NCI-H1092 (cell line): ENCODE results near the gene SPOCK1.

ENCODE experiments used
- DNase-seq: peaks from one replicate; lab custom pipeline; 2025; lab: John Stamatoyannopoulos, UW

The SPOCK1 gene

DNA sequence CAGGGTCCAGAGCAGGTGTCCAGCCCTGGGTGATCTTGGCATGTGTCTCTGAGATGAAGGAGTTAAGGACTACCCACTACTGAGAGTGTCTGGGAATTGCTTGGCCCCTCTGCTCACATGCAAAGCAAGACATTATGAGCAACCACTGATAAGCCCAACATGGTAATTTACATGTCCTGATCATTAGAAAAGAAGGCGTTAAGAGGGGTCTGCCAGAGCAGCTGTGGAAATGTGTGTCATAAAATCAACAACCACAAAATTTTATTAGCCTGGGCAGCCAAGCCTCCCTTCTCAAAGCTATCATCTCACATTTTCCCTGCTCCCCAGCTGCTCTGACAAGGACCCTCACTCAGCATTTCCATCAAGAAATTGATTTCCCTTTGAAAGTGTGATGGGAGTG, 351.0 kb downstream of the SPOCK1 start:
- peak; percentile 8 for DNase-seq

DNA sequence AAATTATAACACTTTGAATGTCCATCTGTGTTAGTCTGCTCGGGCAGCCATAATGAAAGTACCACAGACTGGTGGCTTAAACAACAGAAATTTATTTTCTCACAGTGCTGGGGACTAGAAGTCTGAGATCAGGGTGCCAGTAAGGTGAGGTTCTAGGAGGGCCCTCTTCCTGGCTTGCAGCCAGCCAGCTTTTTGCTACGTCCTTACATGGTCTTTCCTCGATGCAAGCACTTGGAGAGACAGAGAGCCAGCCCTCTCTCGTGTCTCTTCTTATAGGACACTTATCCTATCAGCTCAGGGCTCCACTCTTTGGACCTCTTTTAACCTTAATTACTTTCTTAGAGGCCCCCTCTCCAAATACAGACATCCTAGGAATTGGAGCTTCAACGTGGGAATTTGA, 351.8 kb downstream of the SPOCK1 start:
- no peak for DNase-seq

DNA sequence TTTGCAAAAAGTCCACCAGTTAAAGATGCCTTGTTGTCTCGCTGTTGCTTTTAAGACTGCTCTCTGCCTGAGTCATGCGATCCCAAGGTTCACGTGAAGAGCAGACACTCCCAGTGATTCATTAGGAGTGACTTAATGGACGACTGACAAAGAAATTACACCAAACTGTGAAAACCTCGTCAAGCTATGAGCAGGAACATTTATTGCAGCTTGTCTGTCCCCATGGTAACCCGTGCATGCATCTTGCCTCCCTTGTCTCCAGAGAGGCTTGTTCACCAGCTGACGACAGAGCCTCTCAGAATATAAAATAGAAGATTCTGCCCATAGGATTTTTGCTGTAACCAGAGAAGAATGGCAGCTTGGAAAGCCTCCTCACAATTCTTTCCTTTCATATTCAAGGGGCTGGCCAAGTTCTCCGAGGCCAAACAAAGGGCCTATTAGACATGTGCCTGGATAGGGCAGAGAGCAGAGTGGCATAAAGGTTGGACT, 352.7 kb downstream of the SPOCK1 start:
- no peak for DNase-seq

DNA sequence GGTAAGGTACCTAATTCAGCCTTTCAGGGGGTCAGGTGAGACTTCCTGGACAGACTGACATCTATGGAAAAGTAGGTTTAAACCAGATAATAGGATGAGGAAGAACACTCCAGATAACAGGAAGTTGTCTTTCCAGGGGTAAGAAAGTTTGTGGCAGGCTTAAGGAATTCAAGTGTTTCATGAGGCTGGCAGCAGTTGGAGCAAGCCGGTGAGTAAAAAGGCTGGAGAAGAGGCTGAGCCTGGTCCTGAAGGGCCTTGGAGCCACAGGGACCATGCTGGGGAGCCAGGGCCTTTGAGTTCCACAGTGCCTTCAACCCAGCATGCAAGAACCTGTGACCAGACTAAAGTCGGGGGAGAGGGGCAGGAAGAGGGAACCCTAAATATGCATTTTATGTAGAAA, 353.4 kb downstream of the SPOCK1 start:
- no peak for DNase-seq

DNA sequence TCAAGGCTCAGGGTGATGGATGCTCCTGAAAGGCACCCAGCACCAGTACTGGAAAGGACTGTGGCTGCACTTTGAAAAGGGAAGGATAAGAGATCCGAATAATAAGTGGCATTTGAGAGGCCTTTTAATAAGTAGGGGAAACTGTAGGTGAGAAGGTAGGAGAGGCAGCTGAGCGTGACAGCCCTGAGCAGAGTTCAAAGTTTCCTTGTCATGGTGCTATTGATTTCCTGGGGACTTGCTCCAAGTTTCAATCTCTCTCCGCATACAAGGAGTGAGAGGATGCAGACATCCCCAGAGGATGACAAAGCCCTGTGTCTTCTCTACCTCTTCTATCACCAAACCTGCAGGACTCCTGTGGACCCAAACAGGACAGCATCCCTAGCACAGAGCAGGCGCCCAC, 354.5 kb downstream of the SPOCK1 start:
- DNase-seq, result no peak

DNA sequence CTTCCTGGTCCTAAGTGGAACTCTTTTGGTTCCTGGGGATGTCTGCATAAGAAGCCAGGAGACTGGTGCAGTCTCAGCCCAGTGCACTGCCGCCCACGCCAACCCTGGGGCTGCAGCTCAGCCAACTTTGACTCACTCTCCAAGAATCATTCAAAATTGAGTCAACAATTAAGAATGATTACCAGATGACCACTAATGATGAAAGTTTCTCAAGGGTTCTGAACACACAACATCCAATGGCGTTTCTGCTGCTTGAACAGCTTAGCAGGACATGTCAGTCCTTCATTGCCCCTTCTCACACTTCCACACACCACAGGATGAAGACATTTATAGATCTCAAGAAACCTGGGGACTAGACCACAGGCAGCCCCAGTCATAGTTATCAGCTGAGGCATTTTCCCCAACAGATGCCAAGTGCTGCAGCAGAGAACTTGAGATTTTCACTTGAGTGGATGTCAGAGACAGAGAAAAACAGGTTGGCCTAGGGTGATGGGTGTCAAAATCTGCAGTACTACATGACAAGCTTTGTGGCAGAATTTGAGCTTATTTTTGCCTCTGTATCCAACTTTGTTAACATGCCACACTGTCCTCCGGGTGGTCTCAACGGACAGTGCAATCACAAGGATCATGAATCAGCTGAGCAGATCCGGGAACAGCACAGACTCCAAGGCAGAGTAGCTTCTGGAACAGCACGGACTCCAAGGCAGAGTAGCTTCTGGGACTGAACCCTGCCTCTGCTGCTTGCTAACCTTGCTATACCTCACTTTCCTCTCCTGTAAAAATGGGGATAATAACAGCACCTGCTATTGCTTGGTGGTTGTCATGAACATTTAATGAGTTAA, 356.1 kb downstream of the SPOCK1 start:
- DNase-seq, result no peak

DNA sequence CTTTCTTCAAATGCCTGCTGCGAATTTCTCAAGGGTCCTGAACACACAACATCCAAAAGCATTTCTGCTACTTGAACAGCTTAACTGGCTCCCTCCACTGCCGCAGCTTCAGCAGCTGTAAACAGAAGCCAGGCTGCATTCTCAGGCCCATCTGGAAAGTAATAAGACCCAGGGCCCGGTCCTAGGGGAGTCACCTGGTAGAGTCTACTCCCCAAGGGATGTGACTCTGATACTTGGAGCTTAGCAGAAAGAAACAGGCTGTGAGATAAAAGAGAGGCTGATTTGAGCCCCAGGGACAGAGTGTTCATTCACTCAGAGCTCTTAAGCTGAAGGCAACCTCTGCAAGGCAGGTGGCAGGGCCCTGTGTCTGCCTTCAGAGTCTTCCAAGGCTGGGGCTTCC, 356.8 kb downstream of the SPOCK1 start:
- DNase-seq, result no peak

DNA sequence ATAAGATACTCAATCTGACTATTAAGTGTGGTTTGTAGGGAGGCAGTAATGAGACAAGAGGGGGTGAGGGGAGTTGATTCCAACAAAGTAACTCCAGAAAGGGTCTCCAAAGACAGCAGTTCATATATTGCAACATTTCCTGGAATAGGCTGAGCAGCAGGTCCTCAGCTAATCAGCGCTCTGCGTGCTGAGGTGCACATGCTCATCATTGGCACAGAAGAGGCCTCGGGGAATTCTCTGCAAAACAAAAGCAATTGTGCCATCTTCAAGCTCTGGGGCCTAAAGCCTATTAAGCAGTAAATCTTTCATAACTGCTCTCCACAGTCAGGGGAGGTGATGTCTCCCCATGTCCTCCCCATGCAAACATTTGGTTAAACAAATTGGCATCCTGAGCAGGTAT, 357.3 kb downstream of the SPOCK1 start:
- no peak for DNase-seq

DNA sequence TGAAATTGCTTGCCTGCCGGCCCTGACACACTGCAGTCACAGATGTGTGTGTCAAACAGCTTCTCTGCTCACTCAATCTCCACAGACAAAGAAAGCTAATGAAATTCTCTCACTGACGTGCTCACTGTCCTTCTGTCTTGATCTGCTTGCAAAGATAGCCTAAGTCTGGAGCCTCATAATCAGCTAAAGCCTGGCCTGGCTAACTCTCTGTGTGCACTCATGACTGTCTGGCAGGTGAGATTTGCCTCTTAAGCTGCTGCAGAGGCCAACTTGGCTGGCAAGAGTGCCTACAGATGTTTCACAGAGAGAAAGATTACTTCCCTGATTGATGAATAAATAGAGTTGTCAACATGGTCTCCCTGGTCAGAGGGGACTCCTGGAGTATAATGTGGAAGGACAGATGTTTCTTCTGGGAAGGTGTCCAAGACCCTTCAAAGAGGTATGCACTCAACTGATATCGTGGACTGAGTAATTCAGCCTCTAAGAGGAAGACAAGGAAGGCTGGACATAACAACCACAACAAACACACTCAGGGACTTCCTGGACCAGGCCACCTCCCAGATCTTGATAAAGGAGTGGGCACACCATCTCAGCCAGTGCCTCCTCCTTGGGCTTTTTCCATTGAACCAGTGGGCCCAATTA, 362.0 kb downstream of the SPOCK1 start:
- DNase-seq, result peak; percentile 44

DNA sequence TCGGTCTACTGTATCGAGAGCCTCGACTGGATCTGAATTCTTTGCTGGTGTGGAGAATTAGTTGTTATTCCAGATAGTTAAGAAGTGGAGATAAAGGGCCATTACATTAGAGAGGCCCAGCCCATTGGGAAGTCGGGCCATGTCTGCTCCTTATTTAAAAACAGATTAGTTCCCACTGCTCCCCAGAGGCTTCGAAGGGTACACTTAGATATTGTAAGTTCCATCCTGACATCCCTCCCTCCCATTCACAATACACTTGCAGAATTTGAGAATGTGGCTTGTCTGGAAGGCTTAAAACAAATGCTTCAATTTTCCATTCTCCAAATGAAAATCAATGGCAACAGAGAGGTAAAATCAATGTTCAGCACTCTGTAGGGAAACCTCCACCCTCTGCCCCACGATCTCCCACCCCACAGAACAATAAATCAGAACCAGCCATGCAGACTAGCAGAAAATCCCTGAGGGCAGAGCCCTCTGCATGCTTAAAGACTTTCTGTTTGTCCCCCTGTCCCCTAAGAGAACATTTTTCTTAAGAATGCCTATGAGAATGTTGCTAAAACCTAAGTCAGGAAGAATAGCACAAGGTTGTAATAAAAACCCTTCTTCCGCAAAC, 364.1 kb downstream of the SPOCK1 start:
- DNase-seq, result no peak

DNA sequence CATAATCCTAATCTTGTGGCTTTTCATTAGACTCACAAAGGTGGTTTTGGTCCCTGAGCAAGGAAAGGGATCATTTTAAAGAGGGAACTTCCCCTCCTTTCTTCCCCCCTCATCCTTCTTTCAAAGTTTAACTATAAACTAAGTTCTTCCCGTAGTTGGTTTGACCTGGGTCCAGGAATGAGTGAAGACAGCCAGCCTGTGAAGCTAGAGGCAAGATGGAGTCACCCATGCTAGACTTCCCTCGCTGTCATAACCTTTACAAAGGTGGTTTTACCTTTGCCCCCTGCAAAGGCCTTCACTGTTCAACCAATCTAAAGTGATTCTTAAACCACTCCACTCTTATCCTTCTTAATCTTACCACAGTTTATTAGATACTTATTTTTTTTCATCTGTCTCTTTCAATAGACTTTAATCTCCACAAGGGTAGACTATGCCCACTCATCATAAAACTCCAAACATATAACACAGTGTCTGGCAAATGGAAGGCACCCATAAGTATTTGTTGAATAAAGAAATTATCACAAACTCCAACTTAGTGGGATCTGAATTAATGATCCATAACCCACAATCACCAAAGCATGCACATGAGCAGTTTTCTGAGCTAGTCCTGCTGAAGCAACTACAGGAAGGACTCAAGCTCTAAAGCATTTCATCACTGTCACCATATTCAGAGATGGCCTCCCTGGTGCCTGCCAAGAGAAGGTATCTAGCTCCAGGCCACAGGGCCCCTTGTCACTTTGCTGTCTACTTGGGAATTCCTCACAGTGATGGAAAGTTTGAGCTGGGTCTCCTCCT, 369.0 kb downstream of the SPOCK1 start:
- no peak for DNase-seq

DNA sequence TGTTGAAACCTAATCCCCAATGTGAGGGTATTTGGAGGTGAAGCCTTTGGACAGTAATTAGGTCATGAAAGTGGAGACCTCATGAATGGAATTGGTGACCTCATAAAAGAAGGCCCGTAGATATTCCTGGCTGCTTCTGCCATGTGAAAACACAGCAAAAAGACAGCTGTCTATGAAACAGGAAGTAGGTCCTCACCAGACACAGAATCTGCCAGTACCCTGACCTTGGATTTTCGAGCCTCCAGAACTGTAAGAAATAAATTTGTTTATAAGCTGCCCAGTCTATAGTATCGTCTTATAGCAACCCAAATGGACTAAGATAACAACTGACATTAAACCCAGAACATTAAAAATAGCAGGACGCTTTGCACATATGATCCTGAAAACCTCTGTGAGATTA, 371.1 kb downstream of the SPOCK1 start:
- no peak for DNase-seq

DNA sequence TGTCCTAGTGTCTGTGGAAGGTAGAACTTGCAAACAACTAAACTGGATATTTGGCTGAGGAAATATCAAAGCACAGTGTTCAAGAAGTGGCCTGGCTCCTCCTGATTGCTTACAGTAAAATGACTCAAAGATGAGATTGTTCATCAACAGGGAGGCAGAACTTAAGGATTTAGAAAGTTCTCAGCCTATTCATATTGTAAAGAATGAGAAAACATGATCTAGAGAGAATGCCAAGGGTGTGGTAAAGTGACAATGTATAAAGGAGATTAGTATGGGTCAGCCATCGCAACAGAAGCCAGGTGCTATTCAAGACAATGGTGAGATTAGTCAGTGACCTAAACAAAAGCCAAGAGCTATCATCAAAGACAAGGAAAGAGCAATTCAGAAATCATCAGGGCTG, 372.3 kb downstream of the SPOCK1 start:
- no peak for DNase-seq

DNA sequence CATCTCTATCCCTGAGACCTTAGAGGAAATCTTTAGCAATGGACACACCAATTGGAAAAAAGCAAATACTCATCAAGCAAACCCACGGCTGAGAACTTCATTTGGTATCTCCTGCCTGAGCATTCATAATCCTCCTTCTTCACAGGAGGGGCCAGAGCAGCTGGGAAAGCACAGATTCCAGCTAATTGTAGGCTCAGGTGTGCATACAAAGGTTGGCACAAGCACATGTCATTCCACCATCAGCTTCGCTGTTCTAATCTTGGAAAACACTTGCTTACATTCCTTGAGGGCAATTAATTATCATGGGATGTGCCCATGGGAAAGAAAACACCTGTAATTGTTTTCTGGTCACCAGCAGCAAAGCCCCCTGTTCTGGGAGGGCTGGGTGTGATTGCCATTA, 376.6 kb downstream of the SPOCK1 start:
- no peak for DNase-seq

DNA sequence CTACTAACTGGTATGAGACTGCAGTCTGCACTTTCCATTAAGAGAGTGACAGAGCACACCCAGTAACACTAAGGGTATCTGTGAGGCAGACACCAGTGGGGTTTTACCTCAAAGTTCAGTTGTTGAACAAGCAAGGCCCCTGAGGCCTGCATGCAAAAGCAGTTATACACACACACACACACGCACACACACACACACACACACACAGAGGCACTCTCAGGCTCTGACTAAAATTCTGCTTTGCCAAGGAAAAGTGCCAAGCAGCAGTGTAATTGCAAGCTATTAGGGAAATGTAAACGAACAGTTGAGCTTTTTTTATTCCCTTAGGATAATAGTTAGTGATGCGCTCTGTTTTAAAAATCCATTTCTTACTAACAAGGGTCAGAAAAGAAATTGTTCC, 377.1 kb downstream of the SPOCK1 start:
- peak; percentile 18 for DNase-seq

DNA sequence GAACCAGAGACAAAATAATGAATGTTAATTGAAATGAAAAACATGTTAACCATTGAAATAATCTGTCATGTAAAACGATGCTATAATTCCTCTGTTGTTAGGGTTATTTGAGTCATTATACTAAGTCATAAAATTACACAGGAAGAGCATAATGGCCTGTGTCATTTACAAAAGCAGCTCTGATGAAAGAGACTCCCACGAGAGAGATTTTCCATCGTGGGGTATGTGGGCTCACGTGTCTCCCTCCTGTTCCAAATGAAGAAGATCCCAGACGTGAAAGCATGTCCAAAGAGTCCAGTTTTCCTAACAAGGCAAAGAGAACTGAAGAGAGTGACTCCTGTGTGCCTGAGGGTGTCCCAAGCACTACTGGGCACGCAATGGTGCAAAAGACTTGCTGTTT, 379.8 kb downstream of the SPOCK1 start:
- DNase-seq, result no peak

DNA sequence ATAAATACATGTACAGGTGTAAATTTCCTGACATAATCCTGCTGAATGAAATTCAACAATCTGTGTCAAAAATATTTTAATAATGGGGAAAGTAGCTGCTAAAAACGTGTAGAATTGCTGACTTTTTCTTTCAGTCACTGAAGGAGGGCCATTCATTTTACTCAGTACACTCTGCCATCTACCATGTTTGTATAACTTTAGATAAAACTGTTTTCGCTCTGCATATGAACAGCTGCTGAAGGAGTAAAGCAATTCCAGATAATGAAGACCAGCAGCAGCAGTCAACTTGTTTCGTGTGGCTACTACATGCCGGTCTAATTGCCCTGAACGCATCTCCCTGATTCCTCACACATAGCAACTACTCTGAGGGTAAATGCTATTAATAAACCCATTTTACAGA, 380.5 kb downstream of the SPOCK1 start:
- DNase-seq, result no peak

DNA sequence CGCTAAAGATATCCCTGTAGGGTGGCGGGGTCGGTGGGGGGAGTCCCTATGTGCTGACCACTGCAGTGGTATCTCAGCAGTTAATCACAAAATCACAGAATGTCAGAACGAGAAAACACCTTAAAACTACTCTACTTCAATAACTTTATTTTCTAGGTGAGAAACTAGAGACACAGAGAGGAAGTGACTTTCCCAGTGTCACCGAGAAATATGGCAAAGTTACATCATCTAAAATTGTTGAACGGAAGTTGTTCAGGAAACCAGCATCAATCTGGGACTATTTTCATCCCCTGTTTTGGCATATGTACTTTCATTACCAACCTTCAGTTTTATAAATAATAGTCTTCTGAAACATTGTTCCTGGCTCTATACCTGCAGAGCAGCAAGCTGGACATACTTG, 384.0 kb downstream of the SPOCK1 start:
- DNase-seq, result no peak

DNA sequence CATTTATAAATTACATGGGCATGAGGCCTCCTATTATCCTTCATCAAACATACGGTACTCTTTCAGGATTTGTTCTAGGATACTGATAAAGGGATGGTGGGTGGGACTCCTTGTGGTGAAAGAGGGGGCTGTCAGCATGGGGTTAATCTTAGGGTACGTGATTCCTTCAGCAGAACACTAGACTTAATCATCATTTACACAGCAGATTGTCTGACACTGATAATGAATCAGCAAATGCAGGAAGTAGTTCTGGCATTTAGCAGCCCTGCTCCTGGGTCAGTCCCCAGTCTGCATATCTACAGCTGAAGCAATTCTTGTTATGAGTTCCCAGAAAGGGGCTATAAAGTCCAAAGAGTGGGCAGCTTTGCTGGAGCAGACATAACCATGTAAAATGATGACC, 384.6 kb downstream of the SPOCK1 start:
- no peak for DNase-seq

DNA sequence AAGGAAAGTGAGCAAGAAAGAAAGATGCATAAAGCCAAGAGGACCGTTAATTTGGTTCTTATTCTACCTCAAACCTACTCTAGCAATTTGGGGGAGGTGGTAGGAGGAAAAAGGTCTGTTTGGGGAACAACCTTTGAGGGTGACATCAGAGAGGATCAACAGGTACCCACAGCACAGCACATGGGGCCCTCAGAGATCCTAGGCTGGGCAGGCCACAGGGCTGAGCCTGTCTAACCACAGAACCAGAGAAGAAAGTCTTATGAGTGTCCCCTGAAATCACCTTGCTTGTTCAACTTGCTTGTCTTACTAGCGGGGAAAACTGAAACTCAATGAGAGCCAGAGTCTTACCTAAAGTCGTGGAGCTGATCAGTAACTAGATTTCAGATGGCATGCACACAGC, 385.2 kb downstream of the SPOCK1 start:
- no peak for DNase-seq

DNA sequence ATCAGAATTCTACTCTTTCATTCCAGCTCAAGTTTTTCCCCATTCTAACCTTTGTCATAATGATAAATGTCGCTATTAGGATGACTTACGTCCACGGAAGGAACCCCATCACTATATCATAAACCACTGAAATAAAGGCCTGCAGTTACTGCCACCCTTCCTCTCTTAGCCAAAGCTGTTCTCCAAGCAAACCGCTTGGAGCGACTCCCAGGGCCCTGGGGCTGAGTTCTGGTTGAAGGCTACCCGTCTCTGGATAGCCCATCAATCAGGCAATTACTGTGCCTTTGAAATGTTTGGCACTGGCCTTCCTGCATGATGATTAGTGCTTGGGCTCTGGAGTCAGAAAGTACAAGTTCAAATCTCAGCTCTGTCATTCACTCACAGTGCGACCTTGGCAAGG, 386.0 kb downstream of the SPOCK1 start:
- DNase-seq, result no peak

DNA sequence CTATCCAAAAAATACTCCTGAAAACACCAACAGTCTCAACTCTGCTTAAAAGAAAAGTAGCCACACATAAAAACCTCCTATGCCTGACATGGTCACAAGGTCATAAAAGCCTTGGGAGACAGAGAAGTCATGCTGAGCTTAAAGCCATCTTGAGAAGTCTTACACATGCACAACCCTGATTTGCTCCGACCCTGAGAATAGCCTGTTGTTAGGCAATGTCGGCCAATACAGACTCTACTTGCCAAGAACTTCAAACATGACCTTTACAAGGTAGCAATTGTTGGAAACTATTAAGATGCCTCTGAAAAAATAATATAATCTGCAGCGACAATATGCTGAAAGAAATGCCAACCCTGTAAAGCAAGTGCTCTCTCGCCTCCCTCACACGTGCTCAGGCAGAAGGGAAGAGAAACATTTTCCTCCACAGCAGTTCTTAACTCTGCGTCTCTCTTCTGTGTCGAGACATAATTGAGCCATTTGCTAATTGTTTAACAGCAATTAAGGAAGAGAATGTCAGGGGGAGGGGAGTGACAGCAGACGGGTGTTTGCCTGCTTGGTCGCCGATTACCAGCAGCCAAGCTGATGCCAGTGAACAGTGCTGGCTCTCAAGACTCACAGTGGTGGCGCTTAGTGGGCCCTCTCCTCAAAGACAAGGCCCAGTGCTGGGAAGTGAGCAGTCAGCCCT, 393.6 kb downstream of the SPOCK1 start:
- no peak for DNase-seq
